ENCODE data around the gene SNTG2.

SNTG2 gene

GRCh38 chr2:951224-952006 lies 766 bp downstream of the SNTG2 start:
- DNase-seq (ENCODE audit: low read depth in 2 of 3, low spot score in 1 of 3) = no peak

GRCh38 chr2:953408-953807 lies 2.8 kb downstream of the SNTG2 start:
- DNase-seq (ENCODE audit: low read depth in 2 of 3, low spot score in 1 of 3) = no peak

GRCh38 chr2:953975-954686 lies 3.5 kb downstream of the SNTG2 start:
- DNase-seq (ENCODE audit: low read depth in 2 of 3, low spot score in 1 of 3) = no peak

- DNase-seq (ENCODE audit: low read depth in 2 of 3, low spot score in 1 of 3) = no peak
These were observed 4.0 kb downstream of the SNTG2 start for GRCh38 chr2:954687-955000.

- DNase-seq (ENCODE audit: low read depth in 2 of 3, low spot score in 1 of 3) = no peak
These were observed 5.4 kb downstream of the SNTG2 start for GRCh38 chr2:955829-956731.

- no peak for DNase-seq (ENCODE audit: low read depth in 2 of 3, low spot score in 1 of 3)
These were observed 8.8 kb downstream of the SNTG2 start for GRCh38 chr2:959457-959856.

- no peak for DNase-seq (ENCODE audit: low read depth in 2 of 3, low spot score in 1 of 3)
These were observed 9.6 kb downstream of the SNTG2 start for GRCh38 chr2:960061-960736.

GRCh38 chr2:961786-962185 lies 11.1 kb downstream of the SNTG2 start:
- DNase-seq (ENCODE audit: low read depth in 2 of 3, low spot score in 1 of 3) = no peak

GRCh38 chr2:963876-964275 lies 13.2 kb downstream of the SNTG2 start:
- no peak for DNase-seq (ENCODE audit: low read depth in 2 of 3, low spot score in 1 of 3)

GRCh38 chr2:964562-964961 lies 13.9 kb downstream of the SNTG2 start:
- no peak for DNase-seq (ENCODE audit: low read depth in 2 of 3, low spot score in 1 of 3)

- no peak for DNase-seq (ENCODE audit: low read depth in 2 of 3, low spot score in 1 of 3)
These were observed 15.0 kb downstream of the SNTG2 start for GRCh38 chr2:965640-966147.

GRCh38 chr2:973129-973528 lies 22.5 kb downstream of the SNTG2 start:
- no peak for DNase-seq (ENCODE audit: low read depth in 2 of 3, low spot score in 1 of 3)

- DNase-seq (ENCODE audit: low read depth in 2 of 3, low spot score in 1 of 3) = no peak
These were observed 23.4 kb downstream of the SNTG2 start for GRCh38 chr2:974054-974453.

GRCh38 chr2:974502-974901 lies 23.9 kb downstream of the SNTG2 start:
- no peak for DNase-seq (ENCODE audit: low read depth in 2 of 3, low spot score in 1 of 3)

GRCh38 chr2:975095-975494 lies 24.4 kb downstream of the SNTG2 start:
- no peak for DNase-seq (ENCODE audit: low read depth in 2 of 3, low spot score in 1 of 3)

GRCh38 chr2:979069-979928 lies 28.6 kb downstream of the SNTG2 start:
- DNase-seq (ENCODE audit: low read depth in 2 of 3, low spot score in 1 of 3) = no peak

- DNase-seq (ENCODE audit: low read depth in 2 of 3, low spot score in 1 of 3) = no peak
These were observed 29.5 kb downstream of the SNTG2 start for GRCh38 chr2:980176-980575.

GRCh38 chr2:981258-981657 lies 30.6 kb downstream of the SNTG2 start:
- no peak for DNase-seq (ENCODE audit: low read depth in 2 of 3, low spot score in 1 of 3)

GRCh38 chr2:981759-982158 lies 31.1 kb downstream of the SNTG2 start:
- no peak for DNase-seq (ENCODE audit: low read depth in 2 of 3, low spot score in 1 of 3)

- no peak for DNase-seq (ENCODE audit: low read depth in 2 of 3, low spot score in 1 of 3)
These were observed 34.8 kb downstream of the SNTG2 start for GRCh38 chr2:985317-985898.

Data from stimulated activated CD4-positive, alpha-beta T cell treated with anti-CD3 and anti-CD28 coated beads, Interleukin-12 subunit alpha, Interleukin-12 subunit beta, amount 100 ng/mL, for 48 hours (primary cell).